D721Med (cell line): ENCODE data around the gene ALOX5.
"Not testable (repeated sequence)": the region's sequence is repeated elsewhere in the genome, so short reads cannot be mapped to it uniquely, and the experiment has no call there.

Experiments used
- DNase-seq: peaks from one replicate; pipeline ENCODE4 v3.0.0; 2011; ENCODE audit warnings: low spot score; ENCODE audit not compliant: insufficient read length
- FAIRE-seq: peaks from 2 replicates; lab custom pipeline; 2011; peaks lifted over from hg19 to GRCh38; lab: Jason Lieb, UNC
- TF ChIP-seq, protein P1 (sequence below): IDR thresholded peaks from 2 replicates; pipeline ENCODE4 v1.5.1; 2012; ENCODE audit warnings: mild to moderate bottlenecking, control low read depth; ENCODE audit not compliant: insufficient read depth; ENCODE audit errors: missing control alignments

Gene ALOX5

DNA sequence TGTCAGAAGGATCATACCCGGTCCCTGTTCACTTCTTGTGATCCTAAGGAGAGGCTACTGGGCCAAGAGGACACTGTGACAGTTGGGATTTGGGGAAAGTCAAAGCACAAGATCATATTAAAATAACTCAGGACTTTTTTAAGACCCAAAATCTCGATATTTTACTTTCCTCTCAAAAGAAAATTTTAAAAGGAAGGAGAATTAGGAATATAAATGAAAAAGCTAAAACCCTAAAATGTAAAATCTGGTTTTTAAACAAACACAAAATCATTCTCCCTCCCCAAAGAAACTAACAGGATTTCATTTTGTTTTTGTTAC lies 36.4 kb downstream of the ALOX5 start:
- TF ChIP-seq, protein P1, sequence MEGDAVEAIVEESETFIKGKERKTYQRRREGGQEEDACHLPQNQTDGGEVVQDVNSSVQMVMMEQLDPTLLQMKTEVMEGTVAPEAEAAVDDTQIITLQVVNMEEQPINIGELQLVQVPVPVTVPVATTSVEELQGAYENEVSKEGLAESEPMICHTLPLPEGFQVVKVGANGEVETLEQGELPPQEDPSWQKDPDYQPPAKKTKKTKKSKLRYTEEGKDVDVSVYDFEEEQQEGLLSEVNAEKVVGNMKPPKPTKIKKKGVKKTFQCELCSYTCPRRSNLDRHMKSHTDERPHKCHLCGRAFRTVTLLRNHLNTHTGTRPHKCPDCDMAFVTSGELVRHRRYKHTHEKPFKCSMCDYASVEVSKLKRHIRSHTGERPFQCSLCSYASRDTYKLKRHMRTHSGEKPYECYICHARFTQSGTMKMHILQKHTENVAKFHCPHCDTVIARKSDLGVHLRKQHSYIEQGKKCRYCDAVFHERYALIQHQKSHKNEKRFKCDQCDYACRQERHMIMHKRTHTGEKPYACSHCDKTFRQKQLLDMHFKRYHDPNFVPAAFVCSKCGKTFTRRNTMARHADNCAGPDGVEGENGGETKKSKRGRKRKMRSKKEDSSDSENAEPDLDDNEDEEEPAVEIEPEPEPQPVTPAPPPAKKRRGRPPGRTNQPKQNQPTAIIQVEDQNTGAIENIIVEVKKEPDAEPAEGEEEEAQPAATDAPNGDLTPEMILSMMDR: no peak
- no peak for DNase-seq
- FAIRE-seq: no peak

DNA sequence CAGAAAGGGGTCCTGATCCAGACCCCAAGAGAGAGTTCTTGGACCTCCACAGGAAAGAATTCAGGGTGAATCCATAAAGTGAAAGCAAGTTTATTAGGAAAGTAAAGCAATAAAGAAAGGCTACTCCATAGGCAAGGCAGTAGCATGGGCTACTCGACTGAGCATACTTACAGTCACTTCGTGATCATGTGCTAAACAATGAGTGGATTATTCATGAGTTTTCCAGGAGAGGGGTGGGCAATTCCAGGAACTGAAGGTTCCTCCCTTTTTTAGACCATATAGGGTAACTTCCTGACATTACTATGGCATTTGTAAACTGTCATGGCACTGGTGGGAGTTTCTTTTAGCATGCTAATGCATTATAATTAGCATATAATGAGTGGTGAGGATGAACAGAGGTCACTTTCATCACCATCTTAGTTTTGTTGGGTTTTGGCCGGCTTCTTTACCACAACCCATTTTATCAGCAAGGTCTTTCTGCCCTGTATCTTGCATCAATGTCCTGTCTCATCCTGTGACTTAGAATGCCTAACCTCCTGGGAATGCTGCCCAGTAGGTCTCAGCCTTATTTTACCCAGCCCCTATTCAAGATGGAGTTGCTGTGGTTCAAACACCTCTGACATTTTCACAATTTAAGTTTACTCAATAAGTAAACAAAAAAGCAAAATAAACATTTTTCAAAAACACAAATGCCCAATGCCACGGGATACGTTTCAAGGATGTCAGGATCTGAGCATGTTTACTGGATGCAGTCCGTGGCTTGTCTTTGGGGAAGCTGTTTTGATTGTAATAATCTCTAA lies 37.0 kb downstream of the ALOX5 start:
- TF ChIP-seq, protein P1: no peak
- FAIRE-seq (no peak), DNase-seq (no peak)

DNA sequence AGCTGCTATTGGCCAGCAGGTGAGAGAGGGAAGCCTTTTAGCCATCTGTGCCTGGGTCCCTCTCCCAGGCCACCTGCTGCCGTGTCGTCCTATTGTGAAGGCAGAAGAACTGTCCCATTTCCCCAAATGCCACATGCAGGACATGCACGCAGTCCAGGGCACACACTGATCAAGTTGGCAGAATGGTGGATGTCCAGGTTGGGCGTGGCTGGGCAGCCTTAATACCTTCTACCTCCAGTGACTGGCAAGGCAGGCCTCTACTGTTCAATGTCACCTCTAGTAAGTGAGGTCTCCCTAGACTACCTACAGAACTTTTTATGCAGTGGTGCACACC lies 37.6 kb downstream of the ALOX5 start:
- FAIRE-seq: no peak
- TF ChIP-seq, protein P1: no peak
- DNase-seq: no peak

DNA sequence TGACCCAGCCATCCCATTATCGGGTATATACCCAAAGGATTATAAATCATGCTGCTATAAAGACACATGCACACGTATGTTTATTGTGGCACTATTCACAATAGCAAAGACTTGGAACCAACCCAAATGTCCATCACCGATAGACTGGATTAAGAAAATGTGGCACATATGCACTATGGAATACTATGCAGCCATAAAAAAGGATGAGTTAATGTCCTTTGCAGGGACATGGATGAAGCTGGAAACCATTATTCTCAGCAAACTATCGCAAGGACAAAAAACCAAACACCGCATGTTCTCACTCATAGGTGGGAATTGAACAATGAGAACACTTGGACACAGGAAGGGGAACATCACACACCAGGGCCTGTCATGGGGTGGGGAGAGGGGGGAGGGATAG lies 41.0 kb downstream of the ALOX5 start:
- FAIRE-seq: not testable (repeated sequence)

DNA sequence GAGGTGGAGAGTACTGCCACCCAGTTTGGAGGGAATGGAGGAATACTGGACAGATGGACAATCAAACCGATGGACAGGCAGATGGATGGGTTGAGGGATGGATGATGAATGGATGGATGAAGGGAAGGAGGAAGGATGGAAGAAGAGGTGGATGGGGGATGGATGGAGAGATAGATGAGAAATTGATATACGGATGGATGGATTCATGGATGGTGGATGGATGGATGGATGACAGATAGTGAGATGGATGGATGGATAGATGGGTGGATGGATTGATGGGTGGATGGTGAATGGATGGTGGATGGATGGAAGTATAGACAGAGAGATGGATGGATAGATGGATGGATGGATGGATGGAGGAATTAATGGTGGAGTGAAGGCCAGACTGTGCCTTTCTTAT lies 42.6 kb downstream of the ALOX5 start:
- TF ChIP-seq, protein P1: no peak
- FAIRE-seq (no peak), DNase-seq (no peak)

More for the DNA sequence above, 41.0 kb downstream of the ALOX5 start:
- DNase-seq: not testable (repeated sequence)

DNA sequence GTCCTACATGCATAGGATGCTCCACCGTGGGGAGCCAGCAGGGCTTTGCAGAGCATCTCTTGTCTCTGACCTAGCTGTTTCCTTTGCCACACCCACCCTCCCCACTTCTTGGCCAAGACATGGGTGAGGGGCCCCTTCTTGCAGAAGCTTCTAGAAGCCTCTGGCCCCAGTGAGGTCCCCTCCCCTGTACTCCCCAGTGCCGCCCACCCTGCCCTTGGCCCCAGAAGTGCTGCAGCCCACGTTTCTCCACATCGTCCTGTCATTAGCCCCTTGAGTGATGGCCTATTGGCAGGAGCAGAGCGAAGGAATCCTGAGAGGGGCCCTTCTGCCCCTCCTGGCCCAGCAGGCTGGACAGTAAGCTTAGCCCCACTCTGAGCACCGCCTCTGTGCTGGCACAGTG lies 43.7 kb downstream of the ALOX5 start:
- TF ChIP-seq, protein P1: no peak
- DNase-seq (no peak), FAIRE-seq (no peak)

DNA sequence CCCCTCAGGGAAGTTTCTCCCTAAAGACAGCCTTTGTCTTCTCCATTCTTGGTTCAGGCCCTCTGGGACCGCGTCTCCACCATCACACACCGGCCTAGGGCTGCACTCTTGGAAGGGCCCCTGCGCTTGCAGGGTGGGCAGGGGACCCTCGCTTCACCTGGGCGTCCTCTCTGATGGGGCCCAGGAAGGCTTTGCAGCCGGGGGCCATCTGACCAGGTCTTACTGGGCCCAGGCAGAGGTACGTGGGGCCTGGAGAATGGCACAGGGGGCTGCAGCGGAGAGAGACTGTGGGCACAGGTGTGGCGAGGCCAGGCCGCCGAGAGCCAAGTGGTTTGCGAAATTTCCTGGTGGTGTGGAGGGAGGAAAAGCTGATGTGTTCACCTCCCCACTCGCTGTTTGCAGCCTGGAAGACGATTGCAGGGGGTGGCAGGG lies 44.4 kb downstream of the ALOX5 start:
- FAIRE-seq (no peak), DNase-seq (no peak)
- TF ChIP-seq, protein P1: no peak
